ENCODE results near the gene CHD2.

Gene CHD2

DNA sequence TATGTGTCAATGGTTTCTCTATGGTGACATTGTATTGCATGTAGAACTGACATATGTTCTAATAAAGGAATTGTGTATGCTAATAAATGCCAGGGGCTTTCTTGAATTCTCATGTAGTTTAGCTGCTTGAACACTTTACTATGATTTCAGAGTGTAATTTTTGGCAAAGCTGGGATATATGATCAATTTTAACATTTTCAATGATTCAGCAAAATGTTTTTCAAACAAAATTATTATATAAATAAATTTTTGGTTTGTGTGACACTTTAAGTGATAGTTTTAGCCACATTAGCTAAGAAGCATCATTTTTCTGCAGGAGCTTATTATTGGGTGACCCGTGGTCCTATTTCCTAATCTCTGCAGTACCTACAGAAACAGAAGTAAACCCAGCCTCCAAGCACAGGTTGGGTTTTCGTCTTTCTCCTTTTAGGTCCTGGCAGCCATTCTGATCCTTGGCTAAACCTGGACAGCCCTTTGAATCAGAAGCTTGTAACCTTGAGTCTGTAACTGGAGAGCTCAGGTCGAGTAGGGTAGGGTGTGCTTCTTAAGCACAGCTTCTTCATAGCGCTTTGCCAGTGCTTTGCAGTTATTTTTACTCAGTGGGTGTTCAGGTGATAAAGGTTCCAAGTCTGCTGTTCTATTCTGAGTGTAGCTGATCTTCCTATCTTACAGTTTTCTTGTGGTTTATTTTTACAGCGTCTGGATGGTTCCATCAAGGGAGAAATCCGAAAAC is 74.2 kb downstream of the CHD2 start:
- Histone ChIP-seq H3K27ac (no peak overlapping the region), H3K4me3 (ENCODE audit: low read depth, low read length) (no peak overlapping the region), H2AFZ (no peak overlapping the region), H3K27me3 (ENCODE audit: control insufficient read depth, insufficient read depth, low read length) (no peaks in the 10 kb centered on the region), H3K9me3 (ENCODE audit: control insufficient read depth, low read length) (no peaks in the 10 kb centered on the region), H3K36me3 (ENCODE audit: control insufficient read depth, insufficient read depth, low read length) (no peaks in the 10 kb centered on the region), H3K4me1 (no peaks in the 10 kb centered on the region), H3K9ac (no peak overlapping the region), H3K79me2 (peaks cover 6% of the 10 kb centered on the region), H3K4me2 (ENCODE audit: low read length) (no peak overlapping the region)
- TF ChIP-seq, protein P1, sequence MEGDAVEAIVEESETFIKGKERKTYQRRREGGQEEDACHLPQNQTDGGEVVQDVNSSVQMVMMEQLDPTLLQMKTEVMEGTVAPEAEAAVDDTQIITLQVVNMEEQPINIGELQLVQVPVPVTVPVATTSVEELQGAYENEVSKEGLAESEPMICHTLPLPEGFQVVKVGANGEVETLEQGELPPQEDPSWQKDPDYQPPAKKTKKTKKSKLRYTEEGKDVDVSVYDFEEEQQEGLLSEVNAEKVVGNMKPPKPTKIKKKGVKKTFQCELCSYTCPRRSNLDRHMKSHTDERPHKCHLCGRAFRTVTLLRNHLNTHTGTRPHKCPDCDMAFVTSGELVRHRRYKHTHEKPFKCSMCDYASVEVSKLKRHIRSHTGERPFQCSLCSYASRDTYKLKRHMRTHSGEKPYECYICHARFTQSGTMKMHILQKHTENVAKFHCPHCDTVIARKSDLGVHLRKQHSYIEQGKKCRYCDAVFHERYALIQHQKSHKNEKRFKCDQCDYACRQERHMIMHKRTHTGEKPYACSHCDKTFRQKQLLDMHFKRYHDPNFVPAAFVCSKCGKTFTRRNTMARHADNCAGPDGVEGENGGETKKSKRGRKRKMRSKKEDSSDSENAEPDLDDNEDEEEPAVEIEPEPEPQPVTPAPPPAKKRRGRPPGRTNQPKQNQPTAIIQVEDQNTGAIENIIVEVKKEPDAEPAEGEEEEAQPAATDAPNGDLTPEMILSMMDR (IDR thresholded peaks at IDR 0.05), result no peak

DNA sequence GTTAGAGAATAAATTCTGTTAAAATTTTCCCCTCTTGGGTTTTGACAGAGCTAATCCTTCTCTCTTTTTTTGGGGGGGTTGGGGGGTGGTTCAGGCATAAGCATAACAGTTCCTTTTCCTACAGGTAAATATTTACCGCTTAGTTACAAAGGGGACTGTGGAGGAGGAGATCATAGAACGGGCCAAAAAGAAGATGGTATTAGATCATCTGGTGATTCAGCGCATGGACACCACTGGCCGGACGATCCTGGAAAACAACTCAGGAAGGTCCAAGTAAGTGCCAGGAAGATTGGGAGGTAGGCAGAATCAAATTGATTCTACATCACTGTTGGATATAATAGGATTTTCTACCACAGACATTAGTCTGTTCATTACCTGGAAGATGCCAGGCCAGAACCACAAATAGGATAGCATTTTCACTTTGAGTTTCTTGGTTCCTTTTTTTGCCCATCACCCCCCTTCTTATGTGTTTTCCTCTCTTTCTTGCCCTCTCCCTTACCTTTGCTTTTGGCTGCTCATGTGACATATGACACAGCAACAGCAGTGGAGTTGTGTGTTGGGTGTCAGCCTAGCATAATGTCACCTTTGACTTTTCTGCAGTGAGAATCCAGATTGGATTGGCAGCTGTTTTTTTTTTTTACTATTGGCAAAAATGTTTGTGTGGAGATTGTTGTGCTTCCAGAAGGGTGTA is 79.0 kb downstream of the CHD2 start:
- no peak overlapping the region for H3K9ac ChIP-seq
- peaks cover 10% of the 10 kb centered on the region for H3K4me1 ChIP-seq
- no peak overlapping the region for H2AFZ ChIP-seq
- H3K9me3 ChIP-seq (ENCODE audit: control insufficient read depth, low read length), result no peaks in the 10 kb centered on the region
- H3K27me3 ChIP-seq (ENCODE audit: control insufficient read depth, insufficient read depth, low read length), result no peaks in the 10 kb centered on the region
- TF ChIP-seq, protein P1 (IDR thresholded peaks at IDR 0.05), result no peak
- no peaks in the 10 kb centered on the region for H3K36me3 ChIP-seq (ENCODE audit: control insufficient read depth, insufficient read depth, low read length)
- H3K27ac ChIP-seq, result no peak overlapping the region
- peaks cover 13% of the 10 kb centered on the region for H3K79me2 ChIP-seq
- no peak overlapping the region for H3K4me2 ChIP-seq (ENCODE audit: low read length)
- H3K4me3 ChIP-seq (ENCODE audit: low read depth, low read length), result no peak overlapping the region

DNA sequence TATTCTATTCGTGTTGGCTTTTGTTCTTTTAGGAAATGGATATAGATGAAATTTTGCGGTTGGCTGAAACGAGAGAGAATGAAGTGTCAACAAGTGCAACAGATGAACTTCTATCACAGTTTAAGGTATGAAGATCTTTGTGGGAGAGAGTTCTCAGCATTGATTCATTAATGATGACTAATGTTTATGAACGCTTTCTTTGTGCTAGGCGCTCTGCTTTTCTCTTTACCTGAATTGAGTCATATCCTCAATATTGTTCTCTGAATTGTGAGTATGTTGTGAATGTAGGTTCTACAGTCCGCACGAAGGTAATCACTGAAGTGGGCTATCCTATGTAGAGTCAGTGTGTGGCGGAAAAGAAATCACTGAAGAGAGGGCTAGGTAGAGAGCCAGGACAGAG is 81.2 kb downstream of the CHD2 start:
- TF ChIP-seq, protein P1 (IDR thresholded peaks at IDR 0.05), result no peak
- H3K27me3 ChIP-seq (ENCODE audit: control insufficient read depth, insufficient read depth, low read length), result no peaks in the 10 kb centered on the region
- H3K9me3 ChIP-seq (ENCODE audit: control insufficient read depth, low read length), result no peaks in the 10 kb centered on the region
- H3K27ac ChIP-seq, result no peak overlapping the region
- no peak overlapping the region for H3K9ac ChIP-seq
- H3K79me2 ChIP-seq, result peaks cover 13% of the 10 kb centered on the region
- H2AFZ ChIP-seq, result no peak overlapping the region
- H3K36me3 ChIP-seq (ENCODE audit: control insufficient read depth, insufficient read depth, low read length), result no peaks in the 10 kb centered on the region
- H3K4me1 ChIP-seq, result peaks cover 10% of the 10 kb centered on the region
- H3K4me2 ChIP-seq (ENCODE audit: low read length), result no peak overlapping the region
- H3K4me3 ChIP-seq (ENCODE audit: low read depth, low read length), result no peak overlapping the region

DNA sequence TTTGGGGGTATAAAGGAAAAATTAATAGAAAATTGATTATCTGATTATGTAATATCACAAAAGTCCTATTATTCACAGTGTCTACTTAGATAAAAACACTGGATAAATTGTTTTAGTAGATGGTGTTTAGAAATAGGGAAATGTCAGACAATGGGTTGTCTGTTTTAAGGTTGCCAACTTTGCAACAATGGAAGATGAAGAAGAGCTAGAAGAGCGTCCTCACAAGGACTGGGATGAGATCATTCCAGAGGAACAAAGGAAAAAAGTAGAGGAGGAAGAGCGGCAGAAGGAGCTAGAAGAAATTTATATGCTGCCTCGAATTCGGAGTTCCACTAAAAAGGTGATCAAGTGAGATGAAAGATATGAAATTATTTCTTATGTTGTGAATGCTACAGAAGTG is 84.0 kb downstream of the CHD2 start:
- Histone ChIP-seq H3K4me1 (peaks cover 10% of the 10 kb centered on the region), H3K4me2 (ENCODE audit: low read length) (no peak overlapping the region), H3K79me2 (peaks cover 10% of the 10 kb centered on the region), H3K36me3 (ENCODE audit: control insufficient read depth, insufficient read depth, low read length) (no peaks in the 10 kb centered on the region), H3K27ac (no peak overlapping the region), H3K27me3 (ENCODE audit: control insufficient read depth, insufficient read depth, low read length) (no peaks in the 10 kb centered on the region), H3K4me3 (ENCODE audit: low read depth, low read length) (no peak overlapping the region), H3K9me3 (ENCODE audit: control insufficient read depth, low read length) (no peaks in the 10 kb centered on the region), H2AFZ (no peak overlapping the region), H3K9ac (no peak overlapping the region)
- TF ChIP-seq, protein P1 (IDR thresholded peaks at IDR 0.05), result no peak

Data from parathyroid adenoma (tissue), 2 donors.